OCI-LY1 (cell line): ENCODE data around the gene PCSK7.

ENCODE experiments used
- H2AFZ ChIP-seq: fragments of 200-600 bp; sonication (generic), shearing (Covaris generic); 2 replicates; pipeline ENCODE4 v1.6.0; 2014; ENCODE audit warnings: antibody characterized with exemption, mild to moderate bottlenecking, low read length
- H3F3A ChIP-seq: fragments of 200-600 bp; sonication (generic), shearing (Covaris generic); 2 replicates; pipeline ENCODE4 v1.6.0; 2014; ENCODE audit warnings: mild to moderate bottlenecking, antibody characterized with exemption, low read length, moderate library complexity; ENCODE audit not compliant: insufficient read depth
- H3K27ac ChIP-seq: fragments of 200-600 bp; sonication (generic); 2 replicates; pipeline ENCODE4 v1.5.1; 2014; ENCODE audit warnings: low read length, mixed run types, mild to moderate bottlenecking, low read depth; ENCODE audit not compliant: poor library complexity, severe bottlenecking
- H3K27me3 ChIP-seq: fragments of 200-600 bp; sonication (generic); 2 replicates; pipeline ENCODE4 v1.6.0; 2014; ENCODE audit warnings: antibody characterized with exemption, mild to moderate bottlenecking, low read length, moderate library complexity; ENCODE audit not compliant: insufficient read depth
- H3K36me3 ChIP-seq: fragments of 200-600 bp; sonication (generic); 2 replicates; pipeline ENCODE4 v1.6.1; 2014; ENCODE audit warnings: mild to moderate bottlenecking, antibody characterized with exemption, low read length, moderate library complexity, mixed read lengths; ENCODE audit not compliant: insufficient read depth
- H3K4me1 ChIP-seq: fragments of 200-600 bp; sonication (generic); 2 replicates; pipeline ENCODE4 v1.5.1; 2014; ENCODE audit warnings: mild to moderate bottlenecking, low read length, moderate library complexity; ENCODE audit not compliant: insufficient read depth, severe bottlenecking
- H3K4me2 ChIP-seq: fragments of 200-600 bp; sonication (generic), shearing (Covaris generic); 2 replicates; pipeline ENCODE4 v1.6.1; 2014; ENCODE audit warnings: low read length
- H3K4me3 ChIP-seq: fragments of 200-600 bp; sonication (generic); 2 replicates; pipeline ENCODE4 v1.5.1; 2014; ENCODE audit warnings: low read length, low read depth, mild to moderate bottlenecking, mixed read lengths; ENCODE audit not compliant: poor library complexity, severe bottlenecking
- H3K79me2 ChIP-seq: fragments of 200-600 bp; shearing (Covaris generic); 2 replicates; pipeline ENCODE4 v1.6.1; 2016; ENCODE audit warnings: mixed run types, low read length, mixed read lengths; ENCODE audit not compliant: insufficient read depth
- H3K9ac ChIP-seq: fragments of 200-600 bp; sonication (generic), shearing (Covaris generic); 2 replicates; pipeline ENCODE4 v1.6.1; 2014; ENCODE audit warnings: mild to moderate bottlenecking, low read length, mixed read lengths
- H3K9me2 ChIP-seq: fragments of 200-600 bp; sonication (generic), shearing (Covaris generic); 2 replicates; pipeline ENCODE4 v1.6.1; 2014; ENCODE audit warnings: low read depth, mild to moderate bottlenecking, low read length, mixed read lengths
- H3K9me3 ChIP-seq: fragments of 200-600 bp; shearing (Covaris generic); 2 replicates; pipeline ENCODE4 v1.6.1; 2014; ENCODE audit warnings: low read length, mixed read lengths
- H4K20me1 ChIP-seq: fragments of 200-600 bp; sonication (generic), shearing (Covaris generic); 2 replicates; pipeline ENCODE4 v1.6.0; 2016; ENCODE audit warnings: mild to moderate bottlenecking, low read length; ENCODE audit not compliant: insufficient read depth
- CTCF ChIP-seq: fragments of 200-600 bp; sonication (generic), shearing (Covaris generic); IDR thresholded peaks from 2 replicates; pipeline ENCODE4 v1.5.1; 2017; ENCODE audit warnings: mild to moderate bottlenecking, antibody characterized with exemption, low read length, moderate library complexity, mixed read lengths
- EZH2 ChIP-seq: fragments of 200-600 bp; sonication (generic), shearing (Covaris generic); IDR thresholded peaks from 2 replicates; pipeline ENCODE4 v1.8.0; 2017; ENCODE audit warnings: borderline replicate concordance, mixed run types, mild to moderate bottlenecking, antibody characterized with exemption, low read length, moderate library complexity, mixed read lengths

The PCSK7 gene

GRCh38 chr11:117160826-117161225, 71.0 kb downstream of the PCSK7 start:
- H3K27ac ChIP-seq: no peak overlapping the region
- H3K9me3 ChIP-seq: no peaks in the 10 kb centered on the region
- no peaks in the 10 kb centered on the region for H3F3A ChIP-seq
- H4K20me1 ChIP-seq: no peaks in the 10 kb centered on the region
- H3K9ac ChIP-seq: no peak overlapping the region
- H3K4me1 ChIP-seq: peaks cover 5% of the 10 kb centered on the region
- no peak overlapping the region for H3K4me3 ChIP-seq
- peaks cover 37% of the 10 kb centered on the region for H3K79me2 ChIP-seq
- TF ChIP-seq EZH2 (no peak), CTCF (no peak)
- no peaks in the 10 kb centered on the region for H3K9me2 ChIP-seq
- peaks cover 71% of the 10 kb centered on the region for H3K36me3 ChIP-seq
- no peak overlapping the region for H2AFZ ChIP-seq
- H3K4me2 ChIP-seq: no peak overlapping the region
- H3K27me3 ChIP-seq: no peaks in the 10 kb centered on the region

- no peak overlapping the region for H3K9ac ChIP-seq
- TF ChIP-seq CTCF (no peak), EZH2 (no peak)
- H3K36me3 ChIP-seq: peaks cover 71% of the 10 kb centered on the region
- no peak overlapping the region for H3K27ac ChIP-seq
- no peaks in the 10 kb centered on the region for H4K20me1 ChIP-seq
- H3K27me3 ChIP-seq: no peaks in the 10 kb centered on the region
- no peak overlapping the region for H3K4me3 ChIP-seq
- no peaks in the 10 kb centered on the region for H3K9me2 ChIP-seq
- no peak overlapping the region for H3K4me2 ChIP-seq
- peaks cover 7% of the 10 kb centered on the region for H3K4me1 ChIP-seq
- no peaks in the 10 kb centered on the region for H3K9me3 ChIP-seq
- no peaks in the 10 kb centered on the region for H3F3A ChIP-seq
- H3K79me2 ChIP-seq: peaks cover 46% of the 10 kb centered on the region
- H2AFZ ChIP-seq: no peak overlapping the region
These were observed 72.0 kb downstream of the PCSK7 start for GRCh38 chr11:117159892-117160291.

- H2AFZ ChIP-seq: no peak overlapping the region
- TF ChIP-seq CTCF (no peak), EZH2 (no peak)
- H3K9me2 ChIP-seq: no peaks in the 10 kb centered on the region
- no peak overlapping the region for H3K4me3 ChIP-seq
- no peaks in the 10 kb centered on the region for H3K27me3 ChIP-seq
- peaks cover 69% of the 10 kb centered on the region for H3K36me3 ChIP-seq
- H3K27ac ChIP-seq: no peak overlapping the region
- H3K9me3 ChIP-seq: no peaks in the 10 kb centered on the region
- peaks cover 7% of the 10 kb centered on the region for H3K4me1 ChIP-seq
- H3K9ac ChIP-seq: no peak overlapping the region
- H4K20me1 ChIP-seq: no peaks in the 10 kb centered on the region
- no peaks in the 10 kb centered on the region for H3F3A ChIP-seq
- no peak overlapping the region for H3K4me2 ChIP-seq
- H3K79me2 ChIP-seq: peaks cover 70% of the 10 kb centered on the region
These were observed 74.4 kb downstream of the PCSK7 start for GRCh38 chr11:117157507-117157906.
